ENCODE measurements around the gene CNIH3. TPM values are rescaled to one million over a fixed set of nuclear protein-coding genes. Genes with fewer than 3 reads are reported as not detected.

CNIH3 gene
- total and polyA plus RNA-seq, 10 of the 15 experiments (the other 5 are each of a cell fraction or from before 2014, with no cell fraction given), result 0.77 to 5.8 (median 1.8) TPM

DNA sequence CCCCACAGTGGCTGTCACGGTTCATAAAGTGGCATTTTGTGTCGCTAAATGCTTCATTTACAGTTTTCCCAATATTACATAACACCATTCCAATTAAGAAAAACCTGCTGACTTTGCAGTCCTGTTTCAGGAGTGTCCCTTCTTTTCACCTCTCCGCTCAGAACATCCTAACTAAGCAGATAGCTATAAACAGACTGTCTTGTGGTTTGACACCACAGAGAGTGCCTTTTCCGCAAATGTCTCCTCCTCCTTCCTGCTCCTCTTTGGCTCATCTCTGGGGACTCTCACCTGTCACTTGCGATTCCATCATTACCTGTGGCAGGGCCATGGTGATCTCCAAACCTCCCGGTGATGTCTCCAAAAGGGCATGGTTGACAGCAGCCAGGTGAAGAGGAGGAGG is 119.0 kb downstream of the CNIH3 start (continued):
- TF ChIP-seq ZZZ3 (IDR thresholded peaks at IDR 0.05; ENCODE audit: control insufficient read depth, insufficient read length, low read depth) (no peak), NRF1 (conservative IDR thresholded peaks at IDR 0.05; ENCODE audit: low read depth, low read length) (no peak), EP300 (IDR thresholded peaks at IDR 0.05; ENCODE audit: borderline replicate concordance in 1 of 2, control insufficient read depth in 1 of 2, low read depth in 2 of 2, low read length in 2 of 2) (peak; percentile 68 to 70; a peak in 2 of 4 replicates), TBL1XR1 (IDR thresholded peaks at IDR 0.05; ENCODE audit: low read depth, low read length) (no peak), NFYB (IDR thresholded peaks at IDR 0.05; ENCODE audit: insufficient read depth, low read depth, low read length) (no peak), HDAC2 (IDR thresholded peaks at IDR 0.05) (no peak), ZBED1 (IDR thresholded peaks at IDR 0.05; ENCODE audit: borderline replicate concordance) (no peak), PAX8 (IDR thresholded peaks at IDR 0.05) (no peak), POLR2AphosphoS5 (IDR thresholded peaks at IDR 0.05; ENCODE audit: low read length) (no peak), NR2C2 (IDR thresholded peaks at IDR 0.05; ENCODE audit: borderline replicate concordance, control insufficient read depth, insufficient read length, low read depth) (no peak), SMC3 (IDR thresholded peaks at IDR 0.05; ENCODE audit: borderline replicate concordance, low read length) (no peak), CBX5 (IDR thresholded peaks at IDR 0.05; ENCODE audit: low read depth) (no peak), CHD4 (IDR thresholded peaks at IDR 0.05) (no peak), NR2C1 (IDR thresholded peaks at IDR 0.05) (no peak), EED (IDR thresholded peaks at IDR 0.05; ENCODE audit: low read depth) (peak; percentile 83), SUZ12 (IDR thresholded peaks at IDR 0.05; ENCODE audit: unreplicated experiment) (no peak), RAD51 (IDR thresholded peaks at IDR 0.05) (no peak)
- TF ChIP-seq, protein P1, sequence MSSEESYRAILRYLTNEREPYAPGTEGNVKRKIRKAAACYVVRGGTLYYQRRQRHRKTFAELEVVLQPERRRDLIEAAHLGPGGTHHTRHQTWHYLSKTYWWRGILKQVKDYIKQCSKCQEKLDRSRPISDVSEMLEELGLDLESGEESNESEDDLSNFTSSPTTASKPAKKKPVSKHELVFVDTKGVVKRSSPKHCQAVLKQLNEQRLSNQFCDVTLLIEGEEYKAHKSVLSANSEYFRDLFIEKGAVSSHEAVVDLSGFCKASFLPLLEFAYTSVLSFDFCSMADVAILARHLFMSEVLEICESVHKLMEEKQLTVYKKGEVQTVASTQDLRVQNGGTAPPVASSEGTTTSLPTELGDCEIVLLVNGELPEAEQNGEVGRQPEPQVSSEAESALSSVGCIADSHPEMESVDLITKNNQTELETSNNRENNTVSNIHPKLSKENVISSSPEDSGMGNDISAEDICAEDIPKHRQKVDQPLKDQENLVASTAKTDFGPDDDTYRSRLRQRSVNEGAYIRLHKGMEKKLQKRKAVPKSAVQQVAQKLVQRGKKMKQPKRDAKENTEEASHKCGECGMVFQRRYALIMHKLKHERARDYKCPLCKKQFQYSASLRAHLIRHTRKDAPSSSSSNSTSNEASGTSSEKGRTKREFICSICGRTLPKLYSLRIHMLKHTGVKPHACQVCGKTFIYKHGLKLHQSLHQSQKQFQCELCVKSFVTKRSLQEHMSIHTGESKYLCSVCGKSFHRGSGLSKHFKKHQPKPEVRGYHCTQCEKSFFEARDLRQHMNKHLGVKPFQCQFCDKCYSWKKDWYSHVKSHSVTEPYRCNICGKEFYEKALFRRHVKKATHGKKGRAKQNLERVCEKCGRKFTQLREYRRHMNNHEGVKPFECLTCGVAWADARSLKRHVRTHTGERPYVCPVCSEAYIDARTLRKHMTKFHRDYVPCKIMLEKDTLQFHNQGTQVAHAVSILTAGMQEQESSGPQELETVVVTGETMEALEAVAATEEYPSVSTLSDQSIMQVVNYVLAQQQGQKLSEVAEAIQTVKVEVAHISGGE (CRISPR knock-in tag; IDR thresholded peaks at IDR 0.05), result no peak
- TF ChIP-seq, protein P2, sequence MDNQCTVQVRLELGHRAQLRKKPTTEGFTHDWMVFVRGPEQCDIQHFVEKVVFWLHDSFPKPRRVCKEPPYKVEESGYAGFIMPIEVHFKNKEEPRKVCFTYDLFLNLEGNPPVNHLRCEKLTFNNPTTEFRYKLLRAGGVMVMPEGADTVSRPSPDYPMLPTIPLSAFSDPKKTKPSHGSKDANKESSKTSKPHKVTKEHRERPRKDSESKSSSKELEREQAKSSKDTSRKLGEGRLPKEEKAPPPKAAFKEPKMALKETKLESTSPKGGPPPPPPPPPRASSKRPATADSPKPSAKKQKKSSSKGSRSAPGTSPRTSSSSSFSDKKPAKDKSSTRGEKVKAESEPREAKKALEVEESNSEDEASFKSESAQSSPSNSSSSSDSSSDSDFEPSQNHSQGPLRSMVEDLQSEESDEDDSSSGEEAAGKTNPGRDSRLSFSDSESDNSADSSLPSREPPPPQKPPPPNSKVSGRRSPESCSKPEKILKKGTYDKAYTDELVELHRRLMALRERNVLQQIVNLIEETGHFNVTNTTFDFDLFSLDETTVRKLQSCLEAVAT (IDR thresholded peaks at IDR 0.05), result no peak
- TF ChIP-seq, protein P3, sequence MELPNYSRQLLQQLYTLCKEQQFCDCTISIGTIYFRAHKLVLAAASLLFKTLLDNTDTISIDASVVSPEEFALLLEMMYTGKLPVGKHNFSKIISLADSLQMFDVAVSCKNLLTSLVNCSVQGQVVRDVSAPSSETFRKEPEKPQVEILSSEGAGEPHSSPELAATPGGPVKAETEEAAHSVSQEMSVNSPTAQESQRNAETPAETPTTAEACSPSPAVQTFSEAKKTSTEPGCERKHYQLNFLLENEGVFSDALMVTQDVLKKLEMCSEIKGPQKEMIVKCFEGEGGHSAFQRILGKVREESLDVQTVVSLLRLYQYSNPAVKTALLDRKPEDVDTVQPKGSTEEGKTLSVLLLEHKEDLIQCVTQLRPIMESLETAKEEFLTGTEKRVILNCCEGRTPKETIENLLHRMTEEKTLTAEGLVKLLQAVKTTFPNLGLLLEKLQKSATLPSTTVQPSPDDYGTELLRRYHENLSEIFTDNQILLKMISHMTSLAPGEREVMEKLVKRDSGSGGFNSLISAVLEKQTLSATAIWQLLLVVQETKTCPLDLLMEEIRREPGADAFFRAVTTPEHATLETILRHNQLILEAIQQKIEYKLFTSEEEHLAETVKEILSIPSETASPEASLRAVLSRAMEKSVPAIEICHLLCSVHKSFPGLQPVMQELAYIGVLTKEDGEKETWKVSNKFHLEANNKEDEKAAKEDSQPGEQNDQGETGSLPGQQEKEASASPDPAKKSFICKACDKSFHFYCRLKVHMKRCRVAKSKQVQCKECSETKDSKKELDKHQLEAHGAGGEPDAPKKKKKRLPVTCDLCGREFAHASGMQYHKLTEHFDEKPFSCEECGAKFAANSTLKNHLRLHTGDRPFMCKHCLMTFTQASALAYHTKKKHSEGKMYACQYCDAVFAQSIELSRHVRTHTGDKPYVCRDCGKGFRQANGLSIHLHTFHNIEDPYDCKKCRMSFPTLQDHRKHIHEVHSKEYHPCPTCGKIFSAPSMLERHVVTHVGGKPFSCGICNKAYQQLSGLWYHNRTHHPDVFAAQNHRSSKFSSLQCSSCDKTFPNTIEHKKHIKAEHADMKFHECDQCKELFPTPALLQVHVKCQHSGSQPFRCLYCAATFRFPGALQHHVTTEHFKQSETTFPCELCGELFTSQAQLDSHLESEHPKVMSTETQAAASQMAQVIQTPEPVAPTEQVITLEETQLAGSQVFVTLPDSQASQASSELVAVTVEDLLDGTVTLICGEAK (IDR thresholded peaks at IDR 0.05; ENCODE audit: borderline replicate concordance), result no peak
- TF ChIP-seq, protein P4, sequence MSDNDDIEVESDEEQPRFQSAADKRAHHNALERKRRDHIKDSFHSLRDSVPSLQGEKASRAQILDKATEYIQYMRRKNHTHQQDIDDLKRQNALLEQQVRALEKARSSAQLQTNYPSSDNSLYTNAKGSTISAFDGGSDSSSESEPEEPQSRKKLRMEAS (IDR thresholded peaks at IDR 0.05; ENCODE audit: low read depth, low read length), result no peak
- TF ChIP-seq, protein P5, sequence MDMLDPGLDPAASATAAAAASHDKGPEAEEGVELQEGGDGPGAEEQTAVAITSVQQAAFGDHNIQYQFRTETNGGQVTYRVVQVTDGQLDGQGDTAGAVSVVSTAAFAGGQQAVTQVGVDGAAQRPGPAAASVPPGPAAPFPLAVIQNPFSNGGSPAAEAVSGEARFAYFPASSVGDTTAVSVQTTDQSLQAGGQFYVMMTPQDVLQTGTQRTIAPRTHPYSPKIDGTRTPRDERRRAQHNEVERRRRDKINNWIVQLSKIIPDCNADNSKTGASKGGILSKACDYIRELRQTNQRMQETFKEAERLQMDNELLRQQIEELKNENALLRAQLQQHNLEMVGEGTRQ (IDR thresholded peaks at IDR 0.05; ENCODE audit: borderline replicate concordance, low read depth, low read length), result no peak

Measured in GM12878 (cell line).